ENCODE measurements around the gene PNPLA2.
A peak's percentile ranks its signal among the peaks of the same experiment; 100 is the strongest.

The PNPLA2 gene

GRCh38 chr11:773830-774229, 44.9 kb upstream of the PNPLA2 start:
- peaks cover 19% of the 10 kb centered on the region for H3K79me2 ChIP-seq (ENCODE audit: insufficient read depth, low read length)

GRCh38 chr11:774873-775592, 43.7 kb upstream of the PNPLA2 start:
- Histone ChIP-seq H3K9me3 (ENCODE audit: low read length) (no peaks in the 10 kb centered on the region), H3F3A (ENCODE audit: insufficient read depth, low read length) (no peaks in the 10 kb centered on the region), H3K27ac (ENCODE audit: low read depth, low read length, poor library complexity, severe bottlenecking) (no peak overlapping the region), H3K27me3 (ENCODE audit: insufficient read depth, low read length) (no peaks in the 10 kb centered on the region), H4K20me1 (ENCODE audit: insufficient read depth, low read length) (no peaks in the 10 kb centered on the region), H3K4me2 (ENCODE audit: low read length) (peak overlapping the region; percentile 83), H2AFZ (ENCODE audit: low read length) (no peak overlapping the region), H3K36me3 (ENCODE audit: insufficient read depth, low read length) (peaks cover 57% of the 10 kb centered on the region), H3K79me2 (ENCODE audit: insufficient read depth, low read length) (peaks cover 19% of the 10 kb centered on the region), H3K9me2 (ENCODE audit: low read depth, low read length) (no peaks in the 10 kb centered on the region), H3K4me1 (ENCODE audit: insufficient read depth, low read length, severe bottlenecking) (peaks cover 37% of the 10 kb centered on the region), H3K4me3 (ENCODE audit: low read depth, low read length, poor library complexity, severe bottlenecking) (peak overlapping the region; percentile 93), H3K9ac (ENCODE audit: low read length) (peak overlapping the region; percentile 22; the same call in 1 of the 2 replicates)
- no peak for TF ChIP-seq EZH2 (IDR thresholded peaks at IDR 0.05; ENCODE audit: borderline replicate concordance, low read length)
- no peak for TF ChIP-seq CTCF (IDR thresholded peaks at IDR 0.05; ENCODE audit: low read length)

More at GRCh38 chr11:773830-774229, 44.9 kb upstream of the PNPLA2 start:
- Histone ChIP-seq H3K9me2 (ENCODE audit: low read depth, low read length) (no peaks in the 10 kb centered on the region), H3K4me1 (ENCODE audit: insufficient read depth, low read length, severe bottlenecking) (peaks cover 26% of the 10 kb centered on the region), H3K4me2 (ENCODE audit: low read length) (no peak overlapping the region), H3K36me3 (ENCODE audit: insufficient read depth, low read length) (peaks cover 50% of the 10 kb centered on the region), H3K9me3 (ENCODE audit: low read length) (no peaks in the 10 kb centered on the region), H2AFZ (ENCODE audit: low read length) (no peak overlapping the region), H4K20me1 (ENCODE audit: insufficient read depth, low read length) (no peaks in the 10 kb centered on the region), H3K27me3 (ENCODE audit: insufficient read depth, low read length) (no peaks in the 10 kb centered on the region), H3K27ac (ENCODE audit: low read depth, low read length, poor library complexity, severe bottlenecking) (no peak overlapping the region), H3K4me3 (ENCODE audit: low read depth, low read length, poor library complexity, severe bottlenecking) (no peak overlapping the region), H3F3A (ENCODE audit: insufficient read depth, low read length) (no peaks in the 10 kb centered on the region), H3K9ac (ENCODE audit: low read length) (no peak overlapping the region)
- TF ChIP-seq CTCF (IDR thresholded peaks at IDR 0.05; ENCODE audit: low read length) (no peak), EZH2 (IDR thresholded peaks at IDR 0.05; ENCODE audit: borderline replicate concordance, low read length) (no peak)

GRCh38 chr11:776263-776560, 42.5 kb upstream of the PNPLA2 start:
- H3K9ac ChIP-seq (ENCODE audit: low read length): peak overlapping the region; percentile 83
- peaks cover 52% of the 10 kb centered on the region for H3K36me3 ChIP-seq (ENCODE audit: insufficient read depth, low read length)
- H3K4me3 ChIP-seq (ENCODE audit: low read depth, low read length, poor library complexity, severe bottlenecking): peak overlapping the region; percentile 93
- peak overlapping the region; percentile 83 for H3K4me2 ChIP-seq (ENCODE audit: low read length)
- H2AFZ ChIP-seq (ENCODE audit: low read length): no peak overlapping the region
- peaks cover 37% of the 10 kb centered on the region for H3K4me1 ChIP-seq (ENCODE audit: insufficient read depth, low read length, severe bottlenecking)
- no peaks in the 10 kb centered on the region for H4K20me1 ChIP-seq (ENCODE audit: insufficient read depth, low read length)
- TF ChIP-seq EZH2 (IDR thresholded peaks at IDR 0.05; ENCODE audit: borderline replicate concordance, low read length): no peak
- no peak for TF ChIP-seq CTCF (IDR thresholded peaks at IDR 0.05; ENCODE audit: low read length)
- H3K9me2 ChIP-seq (ENCODE audit: low read depth, low read length): no peaks in the 10 kb centered on the region
- peak overlapping the region; percentile 26 for H3K27ac ChIP-seq (ENCODE audit: low read depth, low read length, poor library complexity, severe bottlenecking)
- H3K27me3 ChIP-seq (ENCODE audit: insufficient read depth, low read length): no peaks in the 10 kb centered on the region
- peaks cover 19% of the 10 kb centered on the region for H3K79me2 ChIP-seq (ENCODE audit: insufficient read depth, low read length)
- H3K9me3 ChIP-seq (ENCODE audit: low read length): no peaks in the 10 kb centered on the region
- no peaks in the 10 kb centered on the region for H3F3A ChIP-seq (ENCODE audit: insufficient read depth, low read length)
